ENCODE measurements around the gene CA12. TPM values are rescaled to one million over a fixed set of nuclear protein-coding genes. Genes with fewer than 3 reads are reported as not detected.
"Not testable (repeated sequence)": the region's sequence is repeated elsewhere in the genome, so short reads cannot be mapped to it uniquely, and the experiment has no call there.

Gene CA12
- total RNA-seq, 1 experiment from 2014 or later = 2.8 TPM

- no peak for TF ChIP-seq E2F4 (CRISPR knock-in tag; IDR thresholded peaks at IDR 0.05; ENCODE audit: borderline replicate concordance, low read depth)
- no peak for TF ChIP-seq GTF2I (CRISPR knock-in tag; conservative IDR thresholded peaks at IDR 0.05)
- no peak for TF ChIP-seq HMGA2 (CRISPR knock-in tag; IDR thresholded peaks at IDR 0.05)
- no peak for TF ChIP-seq ZNF232 (CRISPR knock-in tag; IDR thresholded peaks at IDR 0.05)
These were observed 60.2 kb downstream of the CA12 start (continued) for GRCh38 chr15:63321462-63321861.

GRCh38 chr15:63320981-63321380 lies 60.7 kb downstream of the CA12 start:
- ATAC-seq; H3K27me3 Mint-ChIP-seq (ENCODE audit: low read depth); POLR2A ChIA-PET: not testable (repeated sequence)

GRCh38 chr15:63320446-63320845 lies 61.2 kb downstream of the CA12 start:
- DNase-seq (ENCODE audit: low spot score); H3K36me3 Mint-ChIP-seq; H3K27ac Mint-ChIP-seq; H3K27me3 Mint-ChIP-seq (ENCODE audit: low read depth); H3K4me3 Mint-ChIP-seq; CTCF ChIA-PET; ATAC-seq; POLR2A ChIA-PET; H3K9me3 Mint-ChIP-seq: not testable (repeated sequence)
- H3K4me1 Mint-ChIP-seq = peaks cover 29% of the 10 kb centered on the region

More at GRCh38 chr15:63320981-63321380, 60.7 kb downstream of the CA12 start:
- H3K4me1 Mint-ChIP-seq = peaks cover 24% of the 10 kb centered on the region
- H3K36me3 Mint-ChIP-seq; DNase-seq (ENCODE audit: low spot score); CTCF ChIA-PET; H3K4me3 Mint-ChIP-seq; H3K9me3 Mint-ChIP-seq; H3K27ac Mint-ChIP-seq: not testable (repeated sequence)

GRCh38 chr15:63319065-63319464 lies 62.6 kb downstream of the CA12 start:
- CTCF ChIA-PET = no interaction called here
- POLR2A ChIA-PET = no interaction called here
- TF ChIP-seq ZNF532 (CRISPR knock-in tag; IDR thresholded peaks at IDR 0.05; ENCODE audit: borderline replicate concordance) (no peak), ZNF121 (CRISPR knock-in tag; IDR thresholded peaks at IDR 0.05) (no peak), RORB (CRISPR knock-in tag; IDR thresholded peaks at IDR 0.05) (no peak), USF1 (CRISPR knock-in tag; IDR thresholded peaks at IDR 0.05) (no peak), SP1 (CRISPR knock-in tag; conservative IDR thresholded peaks at IDR 0.05) (no peak), ETV6 (CRISPR knock-in tag; IDR thresholded peaks at IDR 0.05) (no peak), ZNF317 (CRISPR knock-in tag; IDR thresholded peaks at IDR 0.05; ENCODE audit: borderline replicate concordance, low read depth) (no peak)

GRCh38 chr15:63318344-63318743 lies 63.3 kb downstream of the CA12 start:
- no peaks in the 10 kb centered on the region for H3K27me3 Mint-ChIP-seq (ENCODE audit: low read depth)
- ChIA-PET CTCF (interaction anchor here (0.7 kb wide), 1 partner anchor 34 kb away, joined by 3 read pairs; no protein-coding TSS in a partner anchor), POLR2A (no interaction called here)
- H3K9me3 Mint-ChIP-seq = no peaks in the 10 kb centered on the region
- H3K4me3 Mint-ChIP-seq = no peak overlapping the region
- H3K36me3 Mint-ChIP-seq = no peaks in the 10 kb centered on the region
- H3K4me1 Mint-ChIP-seq = peaks cover 44% of the 10 kb centered on the region
- no peak overlapping the region for H3K27ac Mint-ChIP-seq
- DNase-seq (ENCODE audit: low spot score) (no peak), ATAC-seq (no peak)
- TF ChIP-seq ZNF396 (CRISPR knock-in tag; IDR thresholded peaks at IDR 0.05; ENCODE audit: borderline replicate concordance) = no peak
- no peak for TF ChIP-seq ZNF423 (CRISPR knock-in tag; IDR thresholded peaks at IDR 0.05)
- no peak for TF ChIP-seq HMGA2 (CRISPR knock-in tag; IDR thresholded peaks at IDR 0.05)
- TF ChIP-seq HMGXB4 (CRISPR knock-in tag; IDR thresholded peaks at IDR 0.05) = no peak
- TF ChIP-seq ATF1 (CRISPR knock-in tag; IDR thresholded peaks at IDR 0.05) = no peak
- no peak for TF ChIP-seq NR3C1 (CRISPR knock-in tag; conservative IDR thresholded peaks at IDR 0.05; ENCODE audit: low read depth)
- no peak for TF ChIP-seq ZNF425 (CRISPR knock-in tag; conservative IDR thresholded peaks at IDR 0.05)
- TF ChIP-seq ZNF121 (CRISPR knock-in tag; IDR thresholded peaks at IDR 0.05) = no peak
- TF ChIP-seq IRF2 (CRISPR knock-in tag; IDR thresholded peaks at IDR 0.05; ENCODE audit: borderline replicate concordance, low read depth) = no peak
- no peak for TF ChIP-seq MYBL2 (CRISPR knock-in tag; IDR thresholded peaks at IDR 0.05)

More at GRCh38 chr15:63319065-63319464, 62.6 kb downstream of the CA12 start:
- DNase-seq (ENCODE audit: low spot score) (no peak), ATAC-seq (no peak)
- H3K27me3 Mint-ChIP-seq (ENCODE audit: low read depth) = no peaks in the 10 kb centered on the region
- no peaks in the 10 kb centered on the region for H3K36me3 Mint-ChIP-seq
- no peak overlapping the region for H3K4me3 Mint-ChIP-seq
- H3K4me1 Mint-ChIP-seq = peaks cover 41% of the 10 kb centered on the region
- H3K27ac Mint-ChIP-seq = no peak overlapping the region
- H3K9me3 Mint-ChIP-seq = no peaks in the 10 kb centered on the region
